ENCODE data around the gene INSM1.

DNA sequence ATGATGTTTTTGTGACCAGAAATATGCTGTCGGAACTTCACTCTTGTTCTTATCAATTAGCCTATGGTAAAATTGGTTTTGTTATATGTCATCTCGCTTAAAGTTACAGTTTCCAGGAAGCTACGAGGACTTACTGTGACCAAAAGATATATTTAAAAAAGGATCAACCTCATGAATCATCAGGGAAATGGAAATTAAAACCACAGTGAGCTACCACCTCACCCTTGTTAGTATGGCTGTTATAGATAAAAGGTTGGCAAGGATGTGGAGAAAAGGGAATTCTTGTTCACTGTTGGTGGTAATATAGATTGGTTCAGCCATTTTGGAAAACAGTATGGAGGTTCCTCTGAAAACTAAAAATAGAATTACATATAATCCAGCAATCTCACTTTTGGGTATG, 14.3 kb upstream of the INSM1 start:
- TF ChIP-seq, protein P1, sequence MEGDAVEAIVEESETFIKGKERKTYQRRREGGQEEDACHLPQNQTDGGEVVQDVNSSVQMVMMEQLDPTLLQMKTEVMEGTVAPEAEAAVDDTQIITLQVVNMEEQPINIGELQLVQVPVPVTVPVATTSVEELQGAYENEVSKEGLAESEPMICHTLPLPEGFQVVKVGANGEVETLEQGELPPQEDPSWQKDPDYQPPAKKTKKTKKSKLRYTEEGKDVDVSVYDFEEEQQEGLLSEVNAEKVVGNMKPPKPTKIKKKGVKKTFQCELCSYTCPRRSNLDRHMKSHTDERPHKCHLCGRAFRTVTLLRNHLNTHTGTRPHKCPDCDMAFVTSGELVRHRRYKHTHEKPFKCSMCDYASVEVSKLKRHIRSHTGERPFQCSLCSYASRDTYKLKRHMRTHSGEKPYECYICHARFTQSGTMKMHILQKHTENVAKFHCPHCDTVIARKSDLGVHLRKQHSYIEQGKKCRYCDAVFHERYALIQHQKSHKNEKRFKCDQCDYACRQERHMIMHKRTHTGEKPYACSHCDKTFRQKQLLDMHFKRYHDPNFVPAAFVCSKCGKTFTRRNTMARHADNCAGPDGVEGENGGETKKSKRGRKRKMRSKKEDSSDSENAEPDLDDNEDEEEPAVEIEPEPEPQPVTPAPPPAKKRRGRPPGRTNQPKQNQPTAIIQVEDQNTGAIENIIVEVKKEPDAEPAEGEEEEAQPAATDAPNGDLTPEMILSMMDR (conservative IDR thresholded peaks at IDR 0.05): no peak
- no peak for TF ChIP-seq EZH2 (IDR thresholded peaks at IDR 0.05; ENCODE audit: low read depth)
